Neural cell (in vitro differentiated cells): Measurements from ENCODE around the gene ACOXL. TPM values are rescaled to one million over a fixed set of nuclear protein-coding genes. Genes with fewer than 3 reads are reported as not detected.

ENCODE experiments used
- H2AFZ ChIP-seq: fragments of 200-600, 300-800 bp; sonication (generic), shearing (Covaris generic); 2 replicates; pipeline ENCODE4 v1.6.0; 2014; ENCODE audit warnings: low read depth, mild to moderate bottlenecking, antibody characterized with exemption, low read length, moderate library complexity
- H3F3A ChIP-seq: fragments of 200-600 bp; shearing (Covaris generic); 2 replicates; pipeline ENCODE4 v1.6.1; 2016; ENCODE audit warnings: mild to moderate bottlenecking, moderate library complexity, mixed read lengths, antibody characterized with exemption, low read length; ENCODE audit not compliant: insufficient read depth, poor library complexity, severe bottlenecking
- H3K27ac ChIP-seq: fragments of 200-600, 300-800 bp; sonication (generic), shearing (Covaris generic); 2 replicates; pipeline ENCODE4 v1.5.1; 2014; ENCODE audit warnings: mild to moderate bottlenecking, low read length, moderate library complexity
- H3K27me3 ChIP-seq: fragments of 300-800, 200-600 bp; sonication (generic), shearing (Covaris generic); 2 replicates; pipeline ENCODE4 v1.6.0; 2014; ENCODE audit warnings: mild to moderate bottlenecking, low read depth, low read length, moderate library complexity; ENCODE audit not compliant: insufficient read depth
- H3K36me3 ChIP-seq: fragments of 300-800, 200-600 bp; sonication (generic), shearing (Covaris generic); 2 replicates; pipeline ENCODE4 v1.5.1; 2014; ENCODE audit warnings: mild to moderate bottlenecking, antibody characterized with exemption, low read length, moderate library complexity; ENCODE audit not compliant: insufficient read depth
- H3K4me2 ChIP-seq: fragments of 300-800, 200-600 bp; sonication (generic), shearing (Covaris generic); 2 replicates; pipeline ENCODE4 v1.6.0; 2014; ENCODE audit warnings: mild to moderate bottlenecking, low read length
- H3K4me3 ChIP-seq: fragments of 300-800, 200-600 bp; sonication (generic), shearing (Covaris generic); 2 replicates; pipeline ENCODE4 v1.5.1; 2014; ENCODE audit warnings: mild to moderate bottlenecking, low read length, moderate library complexity
- H3K79me2 ChIP-seq: fragments of 200-600 bp; shearing (Covaris generic); replicated peaks from 2 replicates; pipeline ENCODE4 v1.6.0; 2014; ENCODE audit warnings: mild to moderate bottlenecking, low read length, moderate library complexity; ENCODE audit not compliant: insufficient read depth
- H3K9ac ChIP-seq: fragments of 300-800, 200-600 bp; sonication (generic), shearing (Covaris generic); 2 replicates; pipeline ENCODE4 v1.6.1; 2016; ENCODE audit warnings: mild to moderate bottlenecking, low read length, mixed read lengths
- H3K9me2 ChIP-seq: fragments of 200-600 bp; shearing (Covaris generic); 2 replicates; pipeline ENCODE4 v1.6.1; 2016; ENCODE audit warnings: mild to moderate bottlenecking, low read length, mixed read lengths; ENCODE audit not compliant: insufficient read depth
- H3K9me3 ChIP-seq: fragments of 200-600, 300-800 bp; sonication (generic), shearing (Covaris generic); 2 replicates; pipeline ENCODE4 v1.6.1; 2016; ENCODE audit warnings: mild to moderate bottlenecking, mixed run types, low read length, moderate library complexity, mixed read lengths
- H4K20me1 ChIP-seq: fragments of 200-600 bp; shearing (Covaris generic); 2 replicates; pipeline ENCODE4 v1.6.1; 2016; ENCODE audit warnings: mild to moderate bottlenecking, mixed run types; ENCODE audit not compliant: insufficient read depth
- EP300 ChIP-seq: fragments of 450-650 bp; conservative IDR thresholded peaks from 2 replicates; pipeline ENCODE4 v1.6.1; 2014; ENCODE audit warnings: antibody characterized with exemption, mild to moderate bottlenecking, moderate library complexity; ENCODE audit not compliant: poor library complexity, severe bottlenecking
- EZH2 ChIP-seq: fragments of 200-600, 300-800 bp; shearing (Covaris generic), sonication (generic); IDR thresholded peaks from 2 replicates; pipeline ENCODE4 v1.6.1; 2014; ENCODE audit warnings: antibody characterized with exemption, low read length, borderline replicate concordance, mild to moderate bottlenecking; ENCODE audit not compliant: insufficient read depth, poor library complexity, severe bottlenecking
- MXI1 ChIP-seq: fragments of 450-650 bp; conservative IDR thresholded peaks from 2 replicates; pipeline ENCODE4 v1.6.1; 2014; ENCODE audit warnings: antibody characterized with exemption, mild to moderate bottlenecking; ENCODE audit not compliant: poor library complexity, severe bottlenecking
- POLR2AphosphoS5 ChIP-seq: IDR thresholded peaks from 2 replicates; pipeline ENCODE4 v1.6.1; 2012
- RAD21 ChIP-seq: fragments of 450-650 bp; conservative IDR thresholded peaks from 2 replicates; pipeline ENCODE4 v1.6.1; 2014; ENCODE audit warnings: antibody characterized with exemption, mild to moderate bottlenecking, moderate library complexity
- SMC3 ChIP-seq: fragments of 450-650 bp; conservative IDR thresholded peaks from 2 replicates; pipeline ENCODE4 v1.6.1; 2014; ENCODE audit warnings: antibody characterized with exemption, mild to moderate bottlenecking, moderate library complexity; ENCODE audit not compliant: poor library complexity
- TAF1 ChIP-seq: IDR thresholded peaks from 2 replicates; pipeline ENCODE4 v1.6.1; 2012; ENCODE audit warnings: low read depth
- polyA plus RNA-seq: library from polyadenylated mRNA; depleted of rRNA; stranded (reverse); fragments of >200 nt; gene quantifications from 2 replicates; pipeline ENCODE4 v1.2.3, GENCODE V29; 2014
- TF ChIP-seq, protein P1 (sequence below): fragments of 450-650 bp; IDR thresholded peaks from 2 replicates; pipeline ENCODE4 v1.5.1; 2014; ENCODE audit warnings: antibody characterized with exemption, mild to moderate bottlenecking, moderate library complexity; ENCODE audit not compliant: poor library complexity, severe bottlenecking
- TF ChIP-seq, protein P2 (sequence below): IDR thresholded peaks from 2 replicates; pipeline ENCODE4 v1.6.1; 2012; ENCODE audit warnings: borderline replicate concordance

The ACOXL gene
- polyA plus RNA-seq, 1 donor from 2014 or later, result not detected

DNA sequence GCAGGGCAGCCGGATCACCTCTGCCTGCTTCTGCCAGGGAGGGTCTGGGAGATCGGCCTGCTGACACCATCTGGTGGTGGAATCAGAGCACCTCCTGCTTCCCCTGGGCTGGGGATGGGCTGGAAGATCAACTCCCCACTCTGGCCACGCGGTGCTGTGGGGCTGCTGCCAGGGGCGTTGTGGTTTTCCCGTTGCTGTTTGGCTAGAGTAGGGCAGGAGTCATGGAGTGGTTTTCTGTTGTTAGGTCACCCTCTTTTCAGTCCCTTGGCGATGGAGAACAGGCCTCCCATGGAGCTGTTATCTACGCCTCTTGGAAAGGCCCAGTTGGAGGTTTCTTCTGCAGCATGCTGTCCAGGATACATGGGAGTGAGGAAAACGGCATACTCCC is 403.5 kb downstream of the ACOXL start:
- Histone ChIP-seq H3K27ac (no peak overlapping the region), H2AFZ (no peak overlapping the region), H3K79me2 (peaks cover 16% of the 10 kb centered on the region), H3K4me3 (no peak overlapping the region), H3K4me2 (no peak overlapping the region), H4K20me1 (no peaks in the 10 kb centered on the region), H3K27me3 (no peaks in the 10 kb centered on the region), H3F3A (no peaks in the 10 kb centered on the region), H3K36me3 (no peaks in the 10 kb centered on the region), H3K9ac (no peak overlapping the region), H3K9me2 (no peaks in the 10 kb centered on the region), H3K9me3 (no peaks in the 10 kb centered on the region)
- TF ChIP-seq EZH2 (no peak), POLR2AphosphoS5 (no peak), RAD21 (no peak), MXI1 (no peak), EP300 (no peak), TAF1 (no peak), SMC3 (no peak)
- TF ChIP-seq, protein P1, sequence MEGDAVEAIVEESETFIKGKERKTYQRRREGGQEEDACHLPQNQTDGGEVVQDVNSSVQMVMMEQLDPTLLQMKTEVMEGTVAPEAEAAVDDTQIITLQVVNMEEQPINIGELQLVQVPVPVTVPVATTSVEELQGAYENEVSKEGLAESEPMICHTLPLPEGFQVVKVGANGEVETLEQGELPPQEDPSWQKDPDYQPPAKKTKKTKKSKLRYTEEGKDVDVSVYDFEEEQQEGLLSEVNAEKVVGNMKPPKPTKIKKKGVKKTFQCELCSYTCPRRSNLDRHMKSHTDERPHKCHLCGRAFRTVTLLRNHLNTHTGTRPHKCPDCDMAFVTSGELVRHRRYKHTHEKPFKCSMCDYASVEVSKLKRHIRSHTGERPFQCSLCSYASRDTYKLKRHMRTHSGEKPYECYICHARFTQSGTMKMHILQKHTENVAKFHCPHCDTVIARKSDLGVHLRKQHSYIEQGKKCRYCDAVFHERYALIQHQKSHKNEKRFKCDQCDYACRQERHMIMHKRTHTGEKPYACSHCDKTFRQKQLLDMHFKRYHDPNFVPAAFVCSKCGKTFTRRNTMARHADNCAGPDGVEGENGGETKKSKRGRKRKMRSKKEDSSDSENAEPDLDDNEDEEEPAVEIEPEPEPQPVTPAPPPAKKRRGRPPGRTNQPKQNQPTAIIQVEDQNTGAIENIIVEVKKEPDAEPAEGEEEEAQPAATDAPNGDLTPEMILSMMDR, result no peak
- TF ChIP-seq, protein P2, sequence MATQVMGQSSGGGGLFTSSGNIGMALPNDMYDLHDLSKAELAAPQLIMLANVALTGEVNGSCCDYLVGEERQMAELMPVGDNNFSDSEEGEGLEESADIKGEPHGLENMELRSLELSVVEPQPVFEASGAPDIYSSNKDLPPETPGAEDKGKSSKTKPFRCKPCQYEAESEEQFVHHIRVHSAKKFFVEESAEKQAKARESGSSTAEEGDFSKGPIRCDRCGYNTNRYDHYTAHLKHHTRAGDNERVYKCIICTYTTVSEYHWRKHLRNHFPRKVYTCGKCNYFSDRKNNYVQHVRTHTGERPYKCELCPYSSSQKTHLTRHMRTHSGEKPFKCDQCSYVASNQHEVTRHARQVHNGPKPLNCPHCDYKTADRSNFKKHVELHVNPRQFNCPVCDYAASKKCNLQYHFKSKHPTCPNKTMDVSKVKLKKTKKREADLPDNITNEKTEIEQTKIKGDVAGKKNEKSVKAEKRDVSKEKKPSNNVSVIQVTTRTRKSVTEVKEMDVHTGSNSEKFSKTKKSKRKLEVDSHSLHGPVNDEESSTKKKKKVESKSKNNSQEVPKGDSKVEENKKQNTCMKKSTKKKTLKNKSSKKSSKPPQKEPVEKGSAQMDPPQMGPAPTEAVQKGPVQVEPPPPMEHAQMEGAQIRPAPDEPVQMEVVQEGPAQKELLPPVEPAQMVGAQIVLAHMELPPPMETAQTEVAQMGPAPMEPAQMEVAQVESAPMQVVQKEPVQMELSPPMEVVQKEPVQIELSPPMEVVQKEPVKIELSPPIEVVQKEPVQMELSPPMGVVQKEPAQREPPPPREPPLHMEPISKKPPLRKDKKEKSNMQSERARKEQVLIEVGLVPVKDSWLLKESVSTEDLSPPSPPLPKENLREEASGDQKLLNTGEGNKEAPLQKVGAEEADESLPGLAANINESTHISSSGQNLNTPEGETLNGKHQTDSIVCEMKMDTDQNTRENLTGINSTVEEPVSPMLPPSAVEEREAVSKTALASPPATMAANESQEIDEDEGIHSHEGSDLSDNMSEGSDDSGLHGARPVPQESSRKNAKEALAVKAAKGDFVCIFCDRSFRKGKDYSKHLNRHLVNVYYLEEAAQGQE, result no peak

DNA sequence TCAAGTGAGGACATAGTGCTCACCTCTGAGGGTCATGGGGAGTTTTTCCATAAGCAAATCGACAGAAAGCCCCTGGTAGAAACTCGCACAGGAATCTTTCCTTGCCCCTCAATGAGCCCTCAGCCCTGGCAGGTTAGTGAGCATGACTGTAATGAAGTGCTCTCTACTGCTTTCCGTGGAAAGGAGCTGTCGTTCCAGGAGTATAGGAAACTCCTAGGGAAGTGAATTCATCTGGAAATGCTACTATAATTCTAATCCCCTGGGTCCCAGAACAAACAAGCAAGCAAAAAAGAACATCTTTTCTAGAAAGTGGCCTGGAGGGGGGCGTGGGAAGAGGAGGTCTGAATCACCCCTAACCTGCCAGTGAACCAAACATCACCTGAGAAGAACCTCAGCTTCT is 406.5 kb downstream of the ACOXL start:
- H3K9me2 ChIP-seq, result no peaks in the 10 kb centered on the region
- no peak overlapping the region for H3K4me2 ChIP-seq
- H4K20me1 ChIP-seq, result no peaks in the 10 kb centered on the region
- no peak overlapping the region for H3K27ac ChIP-seq
- no peak overlapping the region for H2AFZ ChIP-seq
- TF ChIP-seq, protein P2, result no peak
- TF ChIP-seq SMC3 (no peak), EP300 (no peak), MXI1 (no peak), TAF1 (no peak), EZH2 (no peak), RAD21 (no peak), POLR2AphosphoS5 (no peak)
- TF ChIP-seq, protein P1, result no peak
- no peaks in the 10 kb centered on the region for H3F3A ChIP-seq
- H3K36me3 ChIP-seq, result no peaks in the 10 kb centered on the region
- H3K79me2 ChIP-seq, result peaks cover 16% of the 10 kb centered on the region
- no peaks in the 10 kb centered on the region for H3K9me3 ChIP-seq
- H3K9ac ChIP-seq, result no peak overlapping the region
- H3K27me3 ChIP-seq, result peaks cover 2% of the 10 kb centered on the region
- H3K4me3 ChIP-seq, result no peak overlapping the region
